Measurements from ENCODE around the gene SIRT5. TPM values are rescaled to one million over a fixed set of nuclear protein-coding genes. Genes with fewer than 3 reads are reported as not detected.

SIRT5 gene
- total and polyA plus RNA-seq, 9 donors, result 6.0 to 10.4 (median 8.6) TPM

GRCh38 chr6:13653296-13653695 is 78.9 kb downstream of the SIRT5 start:
- peaks cover 5% of the 10 kb centered on the region for H3K36me3 ChIP-seq (ENCODE audit: control insufficient read depth, insufficient read depth, low read length)
- WGBS (ENCODE audit: insufficient coverage), result no CpG with 5 or more reads among the region's 2 CpGs
- H3K9me3 ChIP-seq (replicated peaks; ENCODE audit: control insufficient read depth, low read depth, low read length), result no peaks in the 10 kb centered on the region
- no peaks in the 10 kb centered on the region for H3K27me3 ChIP-seq (ENCODE audit: control insufficient read depth, insufficient read depth, low read length)
- H3K27ac ChIP-seq (ENCODE audit: low read length), result no peak overlapping the region
- H3K4me3 ChIP-seq (ENCODE audit: low read length), result no peak overlapping the region
- no peaks in the 10 kb centered on the region for H3K4me1 ChIP-seq (ENCODE audit: control insufficient read depth, insufficient read depth, low read length)
- no peak for DNase-seq

DNA sequence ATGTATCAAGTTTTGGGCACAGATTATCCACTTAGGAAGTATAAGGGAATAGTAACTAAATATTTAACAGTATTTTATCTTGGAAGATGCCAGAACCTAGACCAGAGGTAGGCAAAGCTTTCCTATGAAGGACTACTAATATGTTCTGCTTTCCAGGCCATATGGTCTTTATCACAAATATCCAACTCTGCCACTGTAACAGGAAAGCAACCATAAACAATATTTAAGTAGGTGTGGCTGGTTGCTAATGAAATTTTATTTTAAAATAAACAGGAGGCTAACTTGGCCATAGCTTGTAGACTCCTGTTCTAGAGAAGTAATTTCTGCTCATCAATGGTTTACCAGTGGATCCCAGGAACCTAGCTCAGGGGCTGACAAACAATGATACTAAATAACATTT is 80.1 kb downstream of the SIRT5 start:
- Histone ChIP-seq H3K36me3 (ENCODE audit: control insufficient read depth, insufficient read depth, low read length) (peaks cover 5% of the 10 kb centered on the region), H3K27ac (ENCODE audit: low read length) (no peak overlapping the region), H3K9me3 (replicated peaks; ENCODE audit: control insufficient read depth, low read depth, low read length) (no peaks in the 10 kb centered on the region), H3K4me3 (ENCODE audit: low read length) (no peak overlapping the region), H3K4me1 (ENCODE audit: control insufficient read depth, insufficient read depth, low read length) (no peaks in the 10 kb centered on the region), H3K27me3 (ENCODE audit: control insufficient read depth, insufficient read depth, low read length) (no peaks in the 10 kb centered on the region)
- DNase-seq, result no peak

DNA sequence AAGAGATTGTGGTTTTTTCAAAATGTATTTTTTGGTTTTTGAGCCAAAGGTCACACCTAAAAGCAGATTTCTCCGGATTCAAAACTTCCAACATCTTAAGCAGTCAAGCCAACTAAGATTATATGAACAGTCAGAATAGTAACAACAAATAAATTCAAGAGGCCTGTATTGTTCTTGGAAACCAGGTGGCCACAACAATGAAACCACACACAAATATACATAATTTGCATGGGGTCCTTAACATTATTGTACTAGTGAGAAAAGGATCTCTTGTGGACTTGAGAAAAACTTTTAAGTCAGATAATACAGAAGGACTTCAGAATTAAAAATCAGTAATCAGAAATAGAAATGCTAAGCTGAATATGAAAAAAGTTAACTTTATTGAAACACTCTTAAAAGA is 81.3 kb downstream of the SIRT5 start:
- DNase-seq, result no peak
- no peaks in the 10 kb centered on the region for H3K4me1 ChIP-seq (ENCODE audit: control insufficient read depth, insufficient read depth, low read length)
- no peak overlapping the region for H3K27ac ChIP-seq (ENCODE audit: low read length)
- WGBS (ENCODE audit: insufficient coverage), result no CpG with 5 or more reads among the region's 1 CpG
- H3K36me3 ChIP-seq (ENCODE audit: control insufficient read depth, insufficient read depth, low read length), result peaks cover 3% of the 10 kb centered on the region
- no peak overlapping the region for H3K4me3 ChIP-seq (ENCODE audit: low read length)
- H3K9me3 ChIP-seq (replicated peaks; ENCODE audit: control insufficient read depth, low read depth, low read length), result no peaks in the 10 kb centered on the region
- H3K27me3 ChIP-seq (ENCODE audit: control insufficient read depth, insufficient read depth, low read length), result no peaks in the 10 kb centered on the region

- no peaks in the 10 kb centered on the region for H3K36me3 ChIP-seq (ENCODE audit: control insufficient read depth, insufficient read depth, low read length)
- no peaks in the 10 kb centered on the region for H3K27me3 ChIP-seq (ENCODE audit: control insufficient read depth, insufficient read depth, low read length)
- H3K9me3 ChIP-seq (replicated peaks; ENCODE audit: control insufficient read depth, low read depth, low read length), result no peaks in the 10 kb centered on the region
- H3K4me3 ChIP-seq (ENCODE audit: low read length), result no peak overlapping the region
- no CpG with 5 or more reads among the region's 1 CpG for WGBS (ENCODE audit: insufficient coverage)
- H3K27ac ChIP-seq (ENCODE audit: low read length), result no peak overlapping the region
- DNase-seq, result no peak
- no peaks in the 10 kb centered on the region for H3K4me1 ChIP-seq (ENCODE audit: control insufficient read depth, insufficient read depth, low read length)
Observed at GRCh38 chr6:13660273-13660672, 85.9 kb downstream of the SIRT5 start.

GRCh38 chr6:13660893-13661292 is 86.5 kb downstream of the SIRT5 start:
- DNase-seq, result no peak
- H3K27me3 ChIP-seq (ENCODE audit: control insufficient read depth, insufficient read depth, low read length), result no peaks in the 10 kb centered on the region
- H3K36me3 ChIP-seq (ENCODE audit: control insufficient read depth, insufficient read depth, low read length), result no peaks in the 10 kb centered on the region
- H3K9me3 ChIP-seq (replicated peaks; ENCODE audit: control insufficient read depth, low read depth, low read length), result no peaks in the 10 kb centered on the region
- H3K4me1 ChIP-seq (ENCODE audit: control insufficient read depth, insufficient read depth, low read length), result no peaks in the 10 kb centered on the region
- no peak overlapping the region for H3K4me3 ChIP-seq (ENCODE audit: low read length)
- WGBS (ENCODE audit: insufficient coverage), result no CpG with 5 or more reads among the region's 1 CpG
- no peak overlapping the region for H3K27ac ChIP-seq (ENCODE audit: low read length)

- no peaks in the 10 kb centered on the region for H3K4me1 ChIP-seq (ENCODE audit: control insufficient read depth, insufficient read depth, low read length)
- no CpG with 5 or more reads among the region's 2 CpGs for WGBS (ENCODE audit: insufficient coverage)
Observed at GRCh38 chr6:13661647-13662046, 87.2 kb downstream of the SIRT5 start.

DNA sequence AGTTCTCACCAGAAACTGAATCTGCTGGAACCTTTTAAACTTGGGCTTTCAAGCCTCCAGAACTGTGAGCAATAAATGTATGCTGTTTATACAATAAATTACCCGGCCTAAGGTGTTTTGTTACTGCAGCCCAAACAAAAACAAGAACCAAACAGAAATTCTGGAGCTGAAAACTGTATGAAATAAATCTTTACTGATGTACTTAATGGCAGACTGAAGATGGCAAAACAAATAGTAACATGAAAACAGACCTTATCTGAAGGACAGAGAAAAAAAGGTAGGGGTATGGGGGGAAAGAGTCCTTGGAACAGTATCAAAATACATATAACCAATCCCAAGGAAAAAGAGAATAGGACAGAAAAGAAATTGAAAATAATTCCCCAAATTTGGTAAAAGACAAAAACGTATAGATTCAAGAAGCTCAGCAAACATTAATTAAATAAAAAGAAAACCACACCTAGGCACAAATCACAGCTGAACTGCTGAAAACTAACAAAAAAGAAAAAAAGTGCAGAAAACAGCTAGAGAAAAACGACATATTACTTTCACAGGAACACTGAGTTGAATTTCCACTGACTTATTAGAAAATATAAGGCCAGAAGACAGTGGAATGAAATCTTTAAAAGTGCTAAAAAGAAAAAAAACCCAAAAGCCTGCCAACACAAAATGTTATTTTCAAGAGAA is 88.4 kb downstream of the SIRT5 start:
- Histone ChIP-seq H3K9me3 (replicated peaks; ENCODE audit: control insufficient read depth, low read depth, low read length) (no peaks in the 10 kb centered on the region), H3K4me3 (ENCODE audit: low read length) (no peak overlapping the region), H3K27ac (ENCODE audit: low read length) (no peak overlapping the region), H3K4me1 (ENCODE audit: control insufficient read depth, insufficient read depth, low read length) (no peaks in the 10 kb centered on the region), H3K36me3 (ENCODE audit: control insufficient read depth, insufficient read depth, low read length) (no peaks in the 10 kb centered on the region), H3K27me3 (ENCODE audit: control insufficient read depth, insufficient read depth, low read length) (no peaks in the 10 kb centered on the region)
- WGBS (ENCODE audit: insufficient coverage), result no CpG with 5 or more reads among the region's 3 CpGs
- DNase-seq, result no peak

More at GRCh38 chr6:13661647-13662046, 87.2 kb downstream of the SIRT5 start:
- Histone ChIP-seq H3K27ac (ENCODE audit: low read length) (no peak overlapping the region), H3K4me3 (ENCODE audit: low read length) (no peak overlapping the region), H3K9me3 (replicated peaks; ENCODE audit: control insufficient read depth, low read depth, low read length) (no peaks in the 10 kb centered on the region), H3K27me3 (ENCODE audit: control insufficient read depth, insufficient read depth, low read length) (no peaks in the 10 kb centered on the region), H3K36me3 (ENCODE audit: control insufficient read depth, insufficient read depth, low read length) (no peaks in the 10 kb centered on the region)
- no peak for DNase-seq

DNA sequence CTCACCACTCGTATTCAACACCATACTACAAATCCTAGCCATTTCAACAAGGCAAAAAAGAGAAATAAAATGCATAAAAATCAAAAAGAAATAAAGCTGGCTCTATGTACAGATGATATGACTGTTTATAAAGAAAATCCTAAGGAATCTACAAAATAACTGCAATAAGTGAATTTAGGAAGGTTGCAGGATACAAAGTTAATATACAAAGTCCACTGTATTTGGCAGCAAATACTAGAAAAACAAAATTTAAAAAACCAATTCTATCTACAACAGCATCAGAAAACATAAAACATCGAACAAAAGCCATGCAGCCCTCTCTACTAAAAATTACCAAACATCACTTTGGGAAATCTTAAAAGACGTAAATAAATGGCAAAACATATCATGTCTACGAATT is 89.6 kb downstream of the SIRT5 start:
- H3K4me1 ChIP-seq (ENCODE audit: control insufficient read depth, insufficient read depth, low read length), result no peaks in the 10 kb centered on the region
- no peak overlapping the region for H3K27ac ChIP-seq (ENCODE audit: low read length)
- H3K27me3 ChIP-seq (ENCODE audit: control insufficient read depth, insufficient read depth, low read length), result no peaks in the 10 kb centered on the region
- 100% methylated on average over 1 of the region's 4 CpGs for WGBS (ENCODE audit: insufficient coverage)
- no peaks in the 10 kb centered on the region for H3K36me3 ChIP-seq (ENCODE audit: control insufficient read depth, insufficient read depth, low read length)
- no peak overlapping the region for H3K4me3 ChIP-seq (ENCODE audit: low read length)
- no peaks in the 10 kb centered on the region for H3K9me3 ChIP-seq (replicated peaks; ENCODE audit: control insufficient read depth, low read depth, low read length)
- DNase-seq, result no peak

Other genes starting within 250 kb of the SIRT5 start
- gene TBC1D7, start 246.1 kb upstream of the SIRT5 start, total RNA-seq, result 15.6 TPM
- gene TBC1D7, start 246.1 kb upstream of the SIRT5 start, polyA plus RNA-seq (ENCODE audit: insufficient read depth in 1 of 8, insufficient read length in 8 of 8, low replicate concordance in 1 of 8), result 10 to 100 TPM; 15.7 to 24.9 (median 20.1) TPM
- gene GFOD1, start 87.0 kb upstream of the SIRT5 start, total RNA-seq, result 3.2 TPM
- gene GFOD1, start 87.0 kb upstream of the SIRT5 start, polyA plus RNA-seq (ENCODE audit: insufficient read depth in 1 of 8, insufficient read length in 8 of 8, low replicate concordance in 1 of 8), result 1 to 10 TPM; 2.1 to 4.1 (median 2.5) TPM
- 49.7 TPM for gene NOL7, start 40.7 kb downstream of the SIRT5 start, total RNA-seq
- 10 to 100 TPM; 60.2 to 69.0 (median 65.4) TPM for gene NOL7, start 40.7 kb downstream of the SIRT5 start, polyA plus RNA-seq (ENCODE audit: insufficient read depth in 1 of 8, insufficient read length in 8 of 8, low replicate concordance in 1 of 8)
- 23.4 TPM for gene RANBP9, start 137.2 kb downstream of the SIRT5 start, total RNA-seq
- 10 to 100 TPM; 25.3 to 35.6 (median 28.1) TPM for gene RANBP9, start 137.2 kb downstream of the SIRT5 start, polyA plus RNA-seq (ENCODE audit: insufficient read depth in 1 of 8, insufficient read length in 8 of 8, low replicate concordance in 1 of 8)
- 16.1 TPM for gene MCUR1, start 240.0 kb downstream of the SIRT5 start, total RNA-seq
- gene MCUR1, start 240.0 kb downstream of the SIRT5 start, polyA plus RNA-seq (ENCODE audit: insufficient read depth in 1 of 8, insufficient read length in 8 of 8, low replicate concordance in 1 of 8), result 10 to 100 TPM; 24.9 to 32.8 (median 28.0) TPM